Right renal pelvis (tissue), 4 donors: Measurements from ENCODE around the gene MRPS30. TPM values are rescaled to one million over a fixed set of nuclear protein-coding genes. Genes with fewer than 3 reads are reported as not detected.
A peak's percentile ranks its signal among the peaks of the same experiment; 100 is the strongest.
"Not testable (repeated sequence)": the region's sequence is repeated elsewhere in the genome, so short reads cannot be mapped to it uniquely, and the experiment has no call there.

ENCODE experiments used
- DNase-seq, 4 donors: peaks; one replicate each; pipeline ENCODE4 v3.0.0-alpha.2; 2013; ENCODE audit warnings: low read depth in 4 of 4, low spot score in 3 of 4, missing footprints in 1 of 4
- polyA plus RNA-seq, 4 donors: library from polyadenylated mRNA; unstranded; fragments of 120-200 nt; gene quantifications; one replicate each; pipeline ENCODE4 v1.2.1, GENCODE V29; 2013; ENCODE audit not compliant: insufficient read length in 4 of 4

Gene MRPS30
- polyA plus RNA-seq: 10 to 100 TPM; 60.7 to 76.6 (median 71.6) TPM

DNA sequence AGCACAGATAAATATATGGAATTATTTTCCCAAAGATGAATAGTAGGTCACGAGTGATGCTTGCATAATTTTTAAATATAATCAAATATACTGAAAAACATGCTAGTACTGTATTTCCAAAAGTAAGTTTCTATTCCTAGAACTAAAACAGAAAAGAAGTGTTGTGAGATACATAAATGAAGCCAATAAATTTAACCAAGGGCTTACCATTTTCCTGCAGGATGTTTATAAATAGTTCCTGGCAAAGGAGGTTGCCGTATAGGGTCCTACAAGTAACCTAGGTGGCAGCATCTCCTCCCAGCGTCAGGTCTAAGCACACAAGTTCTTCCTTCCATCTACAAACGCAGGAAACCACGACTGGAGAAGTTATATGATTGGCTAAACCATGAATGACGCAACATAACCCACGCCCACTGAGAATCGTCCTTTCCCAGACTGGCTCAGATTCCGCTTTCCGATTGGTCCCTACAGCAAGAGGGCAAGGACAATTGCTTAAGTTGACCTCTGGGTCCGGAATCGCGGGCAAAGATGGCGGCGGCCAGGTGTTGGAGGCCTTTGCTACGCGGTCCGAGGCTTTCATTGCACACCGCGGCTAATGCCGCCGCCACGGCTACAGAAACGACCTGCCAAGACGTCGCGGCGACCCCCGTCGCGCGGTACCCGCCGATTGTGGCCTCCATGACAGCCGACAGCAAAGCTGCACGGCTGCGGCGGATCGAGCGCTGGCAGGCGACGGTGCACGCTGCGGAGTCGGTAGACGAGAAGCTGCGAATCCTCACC is at the start of gene MRPS30:
Gene MRPS30, plus strand, starts transcription at position 513 of the 780 bp plus-strand sequence. Its CDS starts 16 bp downstream, at position 529.
- peak; percentile 95 to 99 (median 98) for DNase-seq

DNA sequence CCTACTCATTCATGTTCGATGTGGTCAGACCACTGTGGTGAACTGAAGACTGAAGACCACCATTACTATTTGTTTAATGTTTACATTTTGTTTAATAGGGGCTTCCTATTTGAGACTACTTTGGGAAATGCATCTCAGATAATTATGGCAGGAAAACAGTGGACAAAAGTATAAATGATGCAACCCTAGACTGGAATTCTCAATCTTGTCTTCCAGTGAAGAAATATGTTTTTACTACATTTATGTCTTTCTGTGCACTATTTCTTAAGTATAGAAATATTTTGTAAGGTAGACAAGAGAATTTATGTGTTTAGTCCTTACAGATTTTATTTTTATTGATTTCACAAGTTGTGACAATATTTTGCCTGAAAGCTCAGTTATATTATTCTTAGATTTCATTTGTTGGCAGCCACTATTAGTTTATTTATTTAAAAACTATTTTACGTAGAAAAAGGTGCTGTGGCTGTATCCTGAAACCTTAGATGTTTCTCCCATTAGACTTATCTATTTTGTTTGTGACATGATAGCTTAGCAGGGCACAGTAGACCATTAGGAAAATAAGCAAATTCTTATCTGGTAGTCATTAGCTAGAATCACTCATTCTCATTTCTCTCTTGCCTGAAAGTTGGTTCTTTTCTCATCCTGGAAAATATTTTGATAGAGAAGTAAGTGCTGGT is 39.4 kb upstream of the MRPS30 start:
- DNase-seq: no peak

DNA sequence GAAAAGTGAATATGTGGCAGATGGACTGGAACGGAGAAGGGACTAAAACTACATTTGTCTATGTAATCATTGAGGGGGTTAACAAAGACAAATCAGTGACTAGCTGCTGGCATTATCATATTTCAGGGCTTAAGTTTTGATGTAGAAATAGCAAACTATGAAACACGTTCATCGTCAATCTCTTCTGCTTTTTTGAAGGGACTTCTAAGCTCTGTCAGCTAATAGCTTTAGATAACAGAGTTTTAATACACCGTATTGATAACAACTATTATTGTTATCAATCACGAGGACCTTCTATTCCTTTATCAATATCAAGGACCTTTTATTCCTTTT is 38.9 kb upstream of the MRPS30 start:
- DNase-seq: no peak

DNA sequence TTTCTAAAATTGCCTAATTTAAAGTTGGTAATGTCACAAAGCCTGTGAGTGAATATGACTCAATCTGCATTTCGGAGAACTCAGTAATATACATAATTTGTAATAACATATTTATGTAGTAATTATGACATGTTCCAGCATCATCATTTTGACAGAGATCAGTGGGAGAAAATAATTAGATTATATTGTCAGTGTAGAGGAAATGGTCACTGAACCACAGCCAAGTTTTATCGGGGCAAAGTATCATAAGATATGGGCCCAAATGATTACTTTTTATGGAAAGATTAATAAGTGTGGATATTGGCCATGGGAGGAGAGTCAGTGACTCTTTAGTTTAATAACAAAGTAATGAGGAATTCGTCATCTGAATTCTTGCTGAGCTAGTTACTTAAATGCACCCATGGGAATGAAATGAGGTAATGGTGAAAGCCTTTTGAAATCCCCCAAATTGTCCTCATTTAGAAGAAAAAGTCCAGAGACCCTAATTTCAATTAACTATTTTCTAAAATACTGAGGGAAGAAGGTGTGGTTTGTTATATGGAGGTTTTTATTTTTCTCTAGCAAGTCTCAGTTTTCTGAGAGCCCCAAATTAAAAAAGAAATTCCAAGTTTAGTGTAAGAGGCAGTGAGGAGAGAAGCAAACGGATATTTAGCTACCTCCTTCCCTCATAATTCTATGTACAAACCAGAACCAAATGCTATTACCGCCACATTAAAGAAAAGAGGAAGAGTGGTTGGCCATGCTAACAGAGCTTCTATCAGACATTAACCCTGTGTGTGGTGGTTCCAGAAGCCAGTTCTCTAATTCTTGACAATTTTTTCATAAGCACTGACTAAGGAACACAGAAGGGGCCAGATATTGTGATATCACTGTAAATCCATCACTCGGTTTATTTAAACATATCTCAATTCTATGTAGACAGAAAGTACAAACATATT is 37.7 kb upstream of the MRPS30 start:
- no peak for DNase-seq

DNA sequence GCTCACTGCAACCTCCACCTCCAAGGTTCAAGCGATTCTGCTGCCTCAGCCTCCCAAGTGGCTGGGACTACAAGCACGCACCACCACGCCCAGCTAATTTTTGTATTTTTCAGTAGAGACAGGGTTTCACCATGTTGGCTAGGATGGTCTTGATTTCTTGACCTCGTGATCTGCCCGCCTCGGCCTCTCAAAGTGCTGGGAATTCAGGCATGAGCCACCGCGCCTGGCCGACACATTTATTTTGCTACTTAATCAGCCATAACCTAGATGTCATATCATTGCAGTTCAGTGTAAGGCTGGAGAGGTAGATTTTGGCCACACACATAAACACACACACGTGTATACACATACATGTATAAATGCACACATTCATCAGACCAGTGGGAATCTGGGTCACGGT is 36.4 kb upstream of the MRPS30 start:
- DNase-seq: not testable (repeated sequence)

DNA sequence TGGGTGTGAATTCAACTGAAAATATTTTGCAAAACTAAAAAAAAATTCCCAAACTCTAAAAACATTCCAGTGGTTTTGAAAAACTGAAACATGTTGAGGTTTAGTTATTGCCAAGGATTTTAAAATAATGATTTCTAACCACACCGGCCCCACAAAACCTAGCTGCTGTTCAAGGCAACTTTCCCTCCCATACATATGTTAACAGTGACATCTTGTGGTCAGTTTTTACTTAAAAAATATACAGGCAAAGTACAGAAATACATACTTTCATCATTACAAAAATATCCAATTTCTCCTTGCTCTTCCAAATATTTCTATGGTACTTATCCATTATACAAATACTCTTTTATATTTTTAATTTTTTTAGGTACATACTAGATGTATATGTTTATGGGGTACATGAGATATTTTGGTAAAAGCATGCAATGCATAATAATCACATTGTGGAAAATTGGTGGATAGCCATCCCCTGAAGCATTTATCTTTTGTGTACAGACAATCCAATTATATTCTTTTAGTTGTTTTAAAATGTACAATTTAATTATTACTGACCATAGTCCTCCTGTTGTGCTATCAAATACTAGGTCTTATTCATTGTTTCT is 34.4 kb upstream of the MRPS30 start:
- peak; percentile 12 to 27 (median 18) for DNase-seq

DNA sequence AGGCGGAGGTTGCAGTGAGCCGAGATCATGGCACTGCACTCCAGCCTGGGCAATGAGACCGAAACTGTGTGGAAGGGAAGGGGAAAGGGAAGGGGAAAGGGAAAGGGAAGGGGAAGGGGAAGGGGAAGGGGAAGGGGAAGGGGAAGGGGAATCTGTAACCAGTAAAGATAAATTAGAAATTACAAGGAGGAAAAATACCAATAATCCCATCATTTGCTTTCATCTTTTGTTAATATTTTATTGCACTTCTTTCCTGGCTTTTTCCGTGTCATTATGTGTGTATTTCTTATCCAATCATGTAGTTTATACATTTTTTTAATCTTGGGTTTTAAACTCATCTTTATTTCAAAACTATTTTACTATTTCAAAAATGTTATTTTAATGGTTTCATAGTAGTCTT is 29.6 kb upstream of the MRPS30 start:
- no peak for DNase-seq

DNA sequence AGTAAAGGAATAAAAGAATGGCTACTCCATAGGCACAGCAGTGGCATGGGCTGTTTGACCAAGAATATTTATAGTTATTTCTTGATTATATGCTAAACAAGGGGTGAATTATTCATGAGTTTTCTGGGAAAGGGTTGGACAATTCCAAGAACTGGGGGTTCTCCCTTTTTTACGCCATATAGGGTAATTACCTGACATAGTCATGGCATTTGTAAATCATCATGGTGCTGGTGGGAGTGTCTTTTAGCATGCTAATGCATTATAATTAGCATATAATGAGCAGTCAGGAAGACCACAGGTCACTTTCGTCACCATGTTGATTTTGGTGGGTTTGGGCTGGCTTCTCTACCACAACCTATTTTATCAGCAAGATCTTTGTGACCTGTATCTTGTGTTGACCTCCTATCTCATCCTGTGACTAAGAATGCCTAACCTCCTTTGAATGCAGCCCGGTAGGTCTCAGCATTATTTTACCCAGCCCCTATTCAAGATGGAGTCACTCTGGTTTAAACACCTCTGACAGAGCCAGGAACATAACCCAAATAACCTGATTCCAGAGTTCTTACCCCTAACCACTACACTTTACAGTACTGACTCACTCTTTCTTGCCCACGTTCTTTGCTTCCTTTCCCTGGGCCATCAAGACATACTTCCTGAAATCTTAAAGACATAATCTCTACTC is 25.0 kb upstream of the MRPS30 start:
- DNase-seq: no peak

DNA sequence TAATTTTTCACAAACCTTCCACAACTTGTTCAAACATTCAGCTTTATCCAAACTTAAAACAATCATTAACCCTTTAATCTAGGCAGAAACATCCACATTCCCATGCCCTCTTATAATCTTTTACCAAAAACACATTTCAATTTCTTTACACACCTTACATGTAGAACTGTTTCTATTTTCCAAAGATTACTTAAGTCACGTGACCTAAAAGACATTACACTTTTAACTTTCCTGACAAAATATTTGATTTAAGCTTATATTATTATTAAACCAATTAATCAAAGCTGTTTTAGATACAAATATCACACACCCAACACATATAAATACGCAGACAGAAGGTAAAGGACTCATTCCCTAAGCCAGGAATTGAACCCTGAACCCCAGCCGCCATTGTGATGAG is 21.0 kb upstream of the MRPS30 start:
- DNase-seq: no peak

DNA sequence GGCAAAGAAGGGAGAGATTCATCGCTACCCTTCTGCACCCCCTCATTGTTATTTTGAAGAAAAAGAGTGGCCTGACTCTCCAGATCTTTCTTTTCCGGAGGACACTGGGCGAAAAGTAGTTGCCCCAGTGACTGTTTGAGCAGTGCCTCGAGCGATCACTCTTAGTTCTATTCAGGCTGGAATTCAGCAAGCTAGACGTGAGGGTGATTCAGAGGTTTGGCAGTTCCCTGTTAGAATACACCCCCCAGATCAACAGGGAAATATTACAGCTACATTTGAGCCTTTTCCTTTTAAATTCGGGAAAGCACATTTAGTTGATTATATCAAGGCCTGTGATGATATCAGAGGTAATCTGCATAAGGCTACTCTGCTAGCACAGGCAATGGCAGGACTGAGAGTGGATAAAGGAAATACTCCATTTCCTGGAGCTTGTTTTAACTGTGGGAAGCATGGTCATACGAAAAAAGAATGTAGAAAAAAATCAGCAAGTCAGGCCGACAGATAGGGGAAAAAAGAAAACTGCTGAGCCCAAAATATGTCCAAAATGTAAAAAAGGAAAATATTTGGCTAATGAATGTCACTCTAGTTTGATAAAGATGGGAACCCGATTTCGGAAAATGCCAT is 19.3 kb upstream of the MRPS30 start:
- not testable (repeated sequence) for DNase-seq

DNA sequence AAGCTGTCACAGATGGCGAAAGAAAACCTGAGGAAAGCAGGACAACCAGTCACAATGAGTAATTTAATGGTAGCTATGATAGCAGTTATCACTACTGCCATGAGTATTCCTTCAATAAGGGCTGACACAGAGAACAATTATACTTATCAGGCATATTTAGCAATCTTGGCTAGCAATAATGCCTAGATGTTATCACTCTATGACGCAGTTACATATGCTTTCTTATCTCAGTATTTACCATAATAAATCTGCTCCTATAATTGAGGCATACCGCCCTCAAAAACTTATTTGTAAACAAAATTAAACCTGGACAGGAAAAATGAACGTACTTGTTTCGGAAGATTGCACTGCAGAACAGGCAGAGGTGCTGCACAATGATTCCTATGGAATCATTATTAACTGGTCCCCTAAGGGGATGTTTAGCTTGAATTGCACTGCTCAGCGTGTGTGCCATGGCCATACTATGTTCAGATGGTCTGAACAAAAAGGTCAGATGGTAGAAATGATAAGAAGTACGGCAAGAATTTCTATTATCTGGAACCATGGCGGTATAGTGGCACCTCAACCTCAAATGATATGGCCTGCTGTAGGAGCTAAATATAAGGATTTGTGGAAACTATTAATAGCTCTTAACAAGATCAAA is 16.6 kb upstream of the MRPS30 start:
- DNase-seq: not testable (repeated sequence)

DNA sequence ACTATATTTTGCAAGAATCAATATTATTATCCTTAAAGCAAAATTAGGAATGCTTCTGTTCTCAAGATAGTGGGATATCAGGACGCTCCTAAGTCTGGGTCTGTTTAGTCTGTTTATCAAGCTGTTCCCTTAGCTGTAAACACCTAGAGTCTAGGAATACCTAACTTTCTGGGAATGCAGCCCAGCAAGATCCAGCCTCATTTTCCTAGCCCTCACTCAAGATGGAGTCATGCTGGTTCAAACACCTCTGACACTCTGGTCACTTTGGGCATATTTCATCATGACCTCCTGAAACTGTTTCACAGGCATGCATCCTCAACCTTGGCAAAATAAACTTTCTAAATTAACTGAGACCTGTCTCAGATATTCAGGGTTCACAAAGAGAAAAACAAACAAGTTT is 14.4 kb upstream of the MRPS30 start:
- no peak for DNase-seq

DNA sequence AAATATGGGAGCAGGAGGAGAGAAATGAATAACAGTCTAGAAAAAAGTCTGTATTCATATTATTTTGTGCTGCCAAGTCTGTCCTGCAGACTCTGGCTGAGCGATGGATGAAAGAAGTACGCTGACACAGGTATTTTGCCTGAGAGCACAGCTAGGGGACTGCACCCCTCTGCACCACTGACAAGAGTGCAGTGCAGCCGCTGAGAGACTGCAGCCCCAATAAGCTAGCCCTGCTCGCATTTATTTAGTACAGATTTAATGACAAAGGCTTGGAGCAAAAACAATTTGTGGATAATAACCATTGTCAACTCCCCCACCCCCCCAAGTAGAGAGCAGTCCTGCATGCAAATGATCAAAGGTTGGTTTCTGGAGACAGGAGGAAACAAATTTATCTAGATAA is 13.3 kb upstream of the MRPS30 start:
- DNase-seq: no peak

DNA sequence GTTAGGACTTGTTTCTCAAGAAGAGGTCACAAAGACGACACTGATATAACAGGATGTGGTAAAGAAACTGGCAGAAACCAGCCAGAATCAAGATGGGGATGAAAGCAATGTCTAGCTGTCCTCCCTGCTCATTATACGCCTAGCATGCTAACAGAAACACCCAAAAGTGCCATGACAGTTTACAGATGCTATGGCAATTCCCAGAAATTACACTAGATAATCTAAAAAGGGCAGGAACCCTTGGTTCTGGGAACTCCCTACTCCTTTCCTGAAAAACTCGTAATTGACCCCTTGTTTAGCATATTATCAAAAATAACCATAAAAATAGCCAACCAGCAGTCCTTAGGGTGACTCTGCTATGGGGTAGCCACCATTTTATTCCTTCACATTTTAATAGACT is 10.9 kb upstream of the MRPS30 start:
- DNase-seq: no peak

DNA sequence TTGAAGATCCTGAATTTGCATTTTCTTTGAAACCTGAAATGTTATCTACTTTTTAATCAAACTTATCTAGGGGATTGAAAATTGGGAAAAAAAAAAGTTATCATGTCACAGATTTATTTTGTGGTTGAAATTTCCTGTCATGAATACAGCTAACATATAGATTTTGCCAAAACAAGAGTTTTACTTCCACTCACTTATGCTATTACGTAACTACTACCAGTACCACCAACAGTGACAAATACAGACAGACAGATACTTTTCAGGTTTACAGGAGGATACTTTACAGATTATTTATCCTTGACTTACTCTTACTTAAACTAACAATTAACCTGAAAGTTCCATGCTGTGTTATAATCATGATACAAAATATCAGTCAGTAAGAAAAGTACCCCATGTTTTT is 6.8 kb upstream of the MRPS30 start:
- DNase-seq: no peak

DNA sequence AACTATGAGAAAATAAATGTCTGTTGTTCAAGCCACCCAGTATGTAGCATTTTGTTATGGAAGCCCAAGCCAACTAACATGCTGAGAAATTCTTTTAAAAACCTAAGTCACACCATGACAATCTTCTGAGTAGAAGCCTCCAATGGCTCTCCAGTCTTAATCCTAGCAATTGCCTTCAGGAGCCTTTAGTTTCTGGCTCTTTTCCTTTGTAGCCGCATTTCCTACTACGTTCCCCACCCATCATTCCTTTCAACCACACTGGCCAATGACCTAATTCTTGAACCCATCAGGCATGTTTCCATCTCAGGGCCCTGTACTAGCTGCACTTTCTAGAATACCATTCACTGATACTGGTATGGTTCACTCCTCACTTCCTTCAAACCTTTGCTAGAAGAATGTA is 2.1 kb upstream of the MRPS30 start:
- no peak for DNase-seq

DNA sequence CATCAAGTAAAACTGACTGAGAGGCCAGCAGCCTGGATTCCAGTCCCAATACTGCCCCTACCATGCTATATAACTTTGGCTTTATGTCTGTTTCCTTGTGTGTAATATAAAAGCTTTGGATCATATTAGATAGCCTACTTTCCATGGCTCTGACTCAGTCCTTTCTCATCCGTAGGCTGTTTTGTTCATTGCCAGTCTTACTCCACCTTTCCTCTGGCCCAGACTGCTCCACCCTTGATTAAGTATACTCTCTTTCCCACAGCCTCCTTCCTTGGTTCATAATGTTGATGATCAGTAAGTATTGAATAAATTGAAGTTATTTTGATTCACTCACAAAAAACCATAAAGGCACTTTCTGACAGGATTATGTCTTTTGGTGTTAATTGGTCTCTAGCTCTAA is 1.5 kb upstream of the MRPS30 start:
- DNase-seq: no peak

DNA sequence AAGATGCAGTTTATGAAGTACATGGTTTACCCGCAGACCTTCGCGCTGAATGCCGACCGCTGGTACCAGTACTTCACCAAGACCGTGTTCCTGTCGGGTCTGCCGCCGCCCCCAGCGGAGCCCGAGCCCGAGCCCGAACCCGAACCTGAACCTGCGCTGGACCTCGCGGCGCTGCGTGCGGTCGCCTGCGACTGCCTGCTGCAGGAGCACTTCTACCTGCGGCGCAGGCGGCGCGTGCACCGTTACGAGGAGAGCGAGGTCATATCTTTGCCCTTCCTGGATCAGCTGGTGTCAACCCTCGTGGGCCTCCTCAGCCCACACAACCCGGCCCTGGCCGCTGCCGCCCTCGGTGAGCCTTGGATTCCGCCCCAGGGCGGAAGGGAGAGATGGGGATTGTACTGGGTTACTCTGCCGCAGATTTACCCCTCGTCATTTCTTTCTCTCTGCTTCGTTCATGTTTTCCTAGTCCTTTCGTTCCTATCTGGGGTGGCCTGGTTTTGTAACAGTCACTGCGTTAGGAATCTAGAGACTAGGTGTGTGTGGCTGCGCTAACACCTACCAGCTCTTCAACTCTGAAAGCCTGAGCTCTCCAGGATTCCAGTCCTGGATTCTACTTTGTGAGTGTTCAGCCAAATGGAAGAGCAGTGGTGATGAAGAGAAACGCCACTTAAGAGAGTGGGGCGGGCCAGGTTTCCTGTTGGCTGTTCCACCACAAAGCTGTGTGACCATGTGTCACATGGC is 638 bp downstream of the MRPS30 start:
- DNase-seq: peak; percentile 22 to 41 (median 30)
